Duodenal mucosa (tissue), 2 donors: ENCODE data around the gene PEAK1.
"Not testable (repeated sequence)": the region's sequence is repeated elsewhere in the genome, so short reads cannot be mapped to it uniquely, and the experiment has no call there.

Experiments used
- H3K27ac ChIP-seq: one replicate; pipeline ENCODE4 v1.7.0; 2013; ENCODE audit warnings: low read depth, low read length
- H3K27me3 ChIP-seq, 2 donors: one replicate each; pipeline ENCODE4 v1.7.0; 2013; ENCODE audit warnings: low read length in 2 of 2, control low read depth in 1 of 2; ENCODE audit not compliant: insufficient read depth in 2 of 2, control insufficient read depth in 1 of 2
- H3K36me3 ChIP-seq, 2 donors: one replicate each; pipeline ENCODE4 v1.7.0; 2013; ENCODE audit warnings: low read length in 2 of 2, control low read depth in 1 of 2; ENCODE audit not compliant: insufficient read depth in 2 of 2, control insufficient read depth in 1 of 2
- H3K4me1 ChIP-seq, 2 donors: one replicate each; pipeline ENCODE4 v1.7.0; 2013; ENCODE audit warnings: low read length in 2 of 2, control low read depth in 1 of 2; ENCODE audit not compliant: insufficient read depth in 2 of 2, control insufficient read depth in 1 of 2
- H3K4me3 ChIP-seq, 2 donors: one replicate each; pipeline ENCODE4 v1.7.0; 2013; ENCODE audit warnings: low read length in 2 of 2, low read depth in 1 of 2
- H3K9ac ChIP-seq, 2 donors: one replicate each; pipeline ENCODE4 v1.7.0; 2013; ENCODE audit warnings: low read length in 2 of 2, low read depth in 1 of 2
- H3K9me3 ChIP-seq, 2 donors: one replicate each; pipeline ENCODE4 v1.7.0; 2013; ENCODE audit warnings: low read length in 2 of 2, control low read depth in 1 of 2; ENCODE audit not compliant: control insufficient read depth in 1 of 2

The PEAK1 gene

DNA sequence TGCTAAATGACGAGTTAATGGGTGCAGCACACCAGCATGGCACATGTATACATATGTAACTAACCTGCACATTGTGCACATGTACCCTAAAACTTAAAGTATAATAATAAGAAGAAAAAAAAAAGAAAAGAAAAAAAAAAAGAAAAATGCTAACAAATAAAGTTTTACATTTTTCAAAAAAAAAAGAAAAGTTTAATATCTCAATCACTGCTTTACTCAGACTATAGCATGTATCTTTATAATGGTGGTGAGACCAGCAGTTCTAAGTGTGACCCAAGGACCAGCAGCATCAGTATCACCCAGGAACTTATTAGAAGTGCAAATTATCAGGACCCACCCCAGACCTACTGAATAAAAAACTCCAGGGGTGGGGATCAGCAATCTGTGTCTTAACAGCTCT, 243.8 kb downstream of the PEAK1 start:
- not testable (repeated sequence) for H3K27ac ChIP-seq, H3K4me3 ChIP-seq, H3K27me3 ChIP-seq, H3K9me3 ChIP-seq, H3K36me3 ChIP-seq, H3K9ac ChIP-seq
- H3K4me1 ChIP-seq, result peaks cover 15 to 24% of the 10 kb centered on the region in 2 donors

DNA sequence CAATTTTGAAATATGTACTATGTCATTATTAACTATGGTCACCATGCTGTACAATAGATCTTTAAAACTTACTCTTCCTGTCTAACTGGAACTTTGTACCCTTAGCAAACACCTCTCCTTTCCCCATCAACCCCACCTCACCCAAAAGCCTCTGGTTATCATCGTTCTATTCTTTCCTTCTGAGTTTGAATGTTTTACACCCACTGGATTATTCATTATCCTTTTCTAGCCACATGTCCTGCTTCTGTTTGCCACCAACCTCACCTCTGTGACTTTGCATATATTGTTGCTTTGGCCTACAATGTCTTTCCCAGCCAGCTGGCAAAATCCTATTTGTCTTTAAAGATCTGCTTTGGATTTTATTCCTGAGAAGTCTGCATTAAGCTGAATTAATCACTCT, 246.4 kb downstream of the PEAK1 start:
- Histone ChIP-seq H3K4me3 (no peak overlapping the region), H3K27ac (no peak overlapping the region), H3K36me3 (no peaks in the 10 kb centered on the region), H3K9me3 (no peaks in the 10 kb centered on the region), H3K4me1 (peaks cover 0 to 5% of the 10 kb centered on the region in 2 donors), H3K27me3 (no peaks in the 10 kb centered on the region), H3K9ac (no peak overlapping the region)

DNA sequence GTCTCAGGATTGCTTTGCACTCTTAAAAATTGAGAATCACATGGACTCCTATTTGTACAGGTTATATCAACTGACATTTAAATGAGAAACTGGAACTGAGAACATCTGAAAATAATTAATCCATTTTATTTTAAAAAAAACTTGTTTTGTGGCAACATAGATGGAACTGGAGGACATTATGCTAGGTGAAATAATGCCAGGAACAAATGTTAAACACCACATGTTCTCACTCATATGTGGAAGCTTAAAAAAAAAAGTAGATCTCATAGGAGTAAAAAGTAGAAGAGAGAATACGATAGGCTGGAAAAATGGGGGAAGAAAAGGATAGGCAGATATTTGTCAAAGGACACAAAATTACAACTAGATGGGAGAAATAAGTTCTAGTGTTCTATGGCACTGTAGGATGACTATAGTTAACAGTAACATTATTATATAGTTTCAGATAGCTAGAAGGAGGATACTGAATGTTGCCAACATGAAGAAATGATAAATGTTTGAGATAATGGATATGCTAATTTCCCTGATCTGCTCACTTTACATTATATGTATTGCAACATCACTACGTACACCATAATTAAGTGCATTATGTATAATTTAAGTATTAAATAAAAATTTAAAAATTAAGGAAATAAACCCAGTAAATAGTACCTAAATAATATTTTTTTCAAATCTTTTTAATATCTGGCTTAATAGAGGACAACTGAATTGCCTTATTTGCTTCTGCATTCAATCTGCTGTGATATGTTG, 248.5 kb downstream of the PEAK1 start:
- Histone ChIP-seq H3K9me3 (no peaks in the 10 kb centered on the region), H3K27ac (no peak overlapping the region), H3K27me3 (no peaks in the 10 kb centered on the region), H3K9ac (no peak overlapping the region), H3K36me3 (no peaks in the 10 kb centered on the region), H3K4me3 (no peak overlapping the region), H3K4me1 (no peaks in the 10 kb centered on the region)

DNA sequence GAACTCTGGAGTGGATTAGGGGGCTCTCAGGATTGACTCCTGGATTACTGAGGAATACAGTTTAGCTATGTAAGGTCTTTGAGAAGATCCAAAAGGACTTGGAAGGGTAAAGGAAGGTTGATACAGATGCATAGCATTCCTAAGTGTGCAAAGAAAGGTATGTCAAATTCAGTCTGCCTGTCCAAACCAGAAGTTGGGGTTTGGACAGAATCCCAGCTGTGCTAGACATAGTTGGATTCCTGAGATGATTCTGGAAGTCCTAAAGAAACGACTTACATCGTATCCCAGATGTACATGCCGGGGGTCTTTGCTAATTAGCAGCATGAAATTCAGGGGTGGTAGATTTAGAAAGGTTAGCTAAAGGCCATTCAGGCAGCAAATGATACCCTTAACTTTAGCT, 251.3 kb downstream of the PEAK1 start:
- Histone ChIP-seq H3K4me1 (peaks cover 0 to 11% of the 10 kb centered on the region in 2 donors), H3K36me3 (no peaks in the 10 kb centered on the region), H3K4me3 (no peak overlapping the region), H3K27me3 (no peaks in the 10 kb centered on the region), H3K27ac (no peak overlapping the region), H3K9me3 (no peaks in the 10 kb centered on the region), H3K9ac (no peak overlapping the region)

DNA sequence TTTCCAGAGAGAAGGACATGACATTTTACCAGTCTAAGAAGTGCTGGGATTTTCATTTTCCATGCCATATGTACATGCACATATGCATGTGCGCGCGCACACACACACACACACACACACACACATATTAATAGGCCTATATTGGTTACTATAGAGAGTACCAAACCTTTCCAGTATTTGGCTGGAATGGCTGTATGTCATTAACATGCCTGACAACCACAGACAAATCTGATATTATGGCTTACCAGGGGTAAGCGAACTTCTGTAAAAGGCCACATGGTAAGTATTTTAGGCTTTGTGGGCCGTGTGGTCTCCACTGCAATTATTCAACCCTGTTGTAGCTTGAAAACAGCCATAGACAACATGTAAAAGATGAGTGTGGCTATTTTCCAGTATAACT, 251.8 kb downstream of the PEAK1 start:
- Histone ChIP-seq H3K27me3 (no peaks in the 10 kb centered on the region), H3K4me1 (peaks cover 0 to 13% of the 10 kb centered on the region in 2 donors), H3K4me3 (no peak overlapping the region), H3K9me3 (no peaks in the 10 kb centered on the region), H3K9ac (no peak overlapping the region), H3K27ac (no peak overlapping the region), H3K36me3 (no peaks in the 10 kb centered on the region)

DNA sequence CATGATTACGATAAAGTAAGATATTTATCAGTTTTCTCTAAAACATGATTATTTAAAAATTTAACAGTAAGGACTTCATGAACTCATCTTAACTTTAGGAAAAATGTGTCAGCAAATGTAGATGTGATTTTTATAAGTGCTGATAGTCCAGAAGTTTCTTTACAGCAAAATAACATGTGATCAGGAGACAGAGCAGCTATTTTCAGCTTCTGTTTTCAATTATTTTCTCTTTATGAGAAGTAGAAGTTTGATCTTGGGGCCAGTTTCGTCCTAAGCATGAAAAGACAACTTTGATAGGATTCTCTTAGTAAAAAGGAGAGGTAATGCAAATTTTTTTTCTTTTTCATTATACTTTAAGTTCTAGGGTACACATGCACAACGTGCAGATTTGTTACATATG, 252.5 kb downstream of the PEAK1 start:
- Histone ChIP-seq H3K27me3 (no peaks in the 10 kb centered on the region), H3K36me3 (no peaks in the 10 kb centered on the region), H3K9ac (no peak overlapping the region), H3K4me1 (peaks cover 0 to 16% of the 10 kb centered on the region in 2 donors), H3K4me3 (no peak overlapping the region), H3K27ac (no peak overlapping the region), H3K9me3 (no peaks in the 10 kb centered on the region)

DNA sequence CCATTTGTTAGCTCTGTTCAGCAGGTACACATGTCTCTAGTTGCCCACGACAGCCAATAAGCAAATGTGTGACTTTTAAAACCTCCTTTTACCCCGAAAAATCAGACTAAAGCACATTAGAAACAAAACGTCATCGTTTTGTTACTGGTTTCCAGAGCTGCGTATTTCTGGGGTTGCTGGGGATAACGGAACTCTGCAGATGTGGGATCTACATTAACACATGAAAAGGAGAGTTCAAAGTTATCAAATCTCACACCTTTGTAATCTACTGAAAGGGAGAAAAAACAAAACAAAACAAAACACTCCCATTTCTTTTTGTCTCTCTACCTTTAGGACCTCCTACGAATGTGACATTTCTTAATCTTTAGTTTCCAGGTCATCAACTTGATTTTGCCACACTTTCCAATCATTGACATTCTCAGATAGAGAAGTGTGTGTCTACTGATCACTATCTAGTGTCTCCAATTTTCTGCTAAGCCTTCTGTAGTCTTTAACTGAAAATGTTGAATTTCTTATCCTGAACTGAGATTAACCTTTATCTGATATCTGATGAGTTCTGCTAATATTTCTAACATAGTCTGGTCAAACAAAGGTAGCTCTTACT, 256.0 kb downstream of the PEAK1 start:
- no peak overlapping the region for H3K9ac ChIP-seq
- no peak overlapping the region for H3K4me3 ChIP-seq
- peaks cover 12 to 35% of the 10 kb centered on the region in 2 donors for H3K4me1 ChIP-seq
- no peaks in the 10 kb centered on the region for H3K36me3 ChIP-seq
- no peaks in the 10 kb centered on the region for H3K9me3 ChIP-seq
- H3K27me3 ChIP-seq, result no peaks in the 10 kb centered on the region
- no peak overlapping the region for H3K27ac ChIP-seq

DNA sequence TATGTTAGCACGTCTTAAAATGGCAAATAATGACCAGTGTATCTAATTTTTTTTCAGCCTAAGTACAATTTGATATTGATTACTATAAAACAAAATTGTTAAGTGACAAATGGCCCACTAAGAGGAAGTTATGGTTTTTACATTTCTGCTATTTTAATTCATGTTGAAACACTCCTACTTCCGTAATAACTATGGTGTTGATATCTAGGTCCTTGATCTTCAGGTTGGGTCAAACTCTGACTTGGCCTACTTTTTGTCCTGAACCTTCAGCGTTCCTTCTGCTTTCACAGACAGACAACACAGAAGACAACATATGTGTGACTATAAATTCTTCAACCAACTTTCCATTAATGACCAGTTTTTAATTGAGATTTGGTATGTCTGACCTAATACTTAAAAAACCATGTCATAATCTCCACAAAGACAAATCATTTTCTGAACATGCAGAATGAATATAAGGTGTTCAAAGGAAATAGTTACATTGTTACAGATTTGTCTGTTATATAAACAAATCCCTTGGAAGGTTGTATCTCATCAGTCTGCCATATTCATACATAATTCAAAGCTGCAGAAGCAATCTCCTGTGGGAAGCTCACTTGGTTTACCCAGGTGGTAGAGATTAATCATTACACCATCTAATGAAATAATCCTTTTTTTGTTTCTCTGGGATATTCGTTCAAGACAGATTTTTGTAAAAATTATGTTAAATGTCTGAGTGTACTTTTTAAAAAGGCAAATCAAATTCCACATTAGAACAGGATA, 256.9 kb downstream of the PEAK1 start:
- Histone ChIP-seq H3K27me3 (no peaks in the 10 kb centered on the region), H3K36me3 (peaks cover 0 to 5% of the 10 kb centered on the region in 2 donors), H3K9me3 (no peaks in the 10 kb centered on the region), H3K9ac (no peak overlapping the region), H3K27ac (no peak overlapping the region), H3K4me1 (peaks cover 12 to 42% of the 10 kb centered on the region in 2 donors), H3K4me3 (no peak overlapping the region)

DNA sequence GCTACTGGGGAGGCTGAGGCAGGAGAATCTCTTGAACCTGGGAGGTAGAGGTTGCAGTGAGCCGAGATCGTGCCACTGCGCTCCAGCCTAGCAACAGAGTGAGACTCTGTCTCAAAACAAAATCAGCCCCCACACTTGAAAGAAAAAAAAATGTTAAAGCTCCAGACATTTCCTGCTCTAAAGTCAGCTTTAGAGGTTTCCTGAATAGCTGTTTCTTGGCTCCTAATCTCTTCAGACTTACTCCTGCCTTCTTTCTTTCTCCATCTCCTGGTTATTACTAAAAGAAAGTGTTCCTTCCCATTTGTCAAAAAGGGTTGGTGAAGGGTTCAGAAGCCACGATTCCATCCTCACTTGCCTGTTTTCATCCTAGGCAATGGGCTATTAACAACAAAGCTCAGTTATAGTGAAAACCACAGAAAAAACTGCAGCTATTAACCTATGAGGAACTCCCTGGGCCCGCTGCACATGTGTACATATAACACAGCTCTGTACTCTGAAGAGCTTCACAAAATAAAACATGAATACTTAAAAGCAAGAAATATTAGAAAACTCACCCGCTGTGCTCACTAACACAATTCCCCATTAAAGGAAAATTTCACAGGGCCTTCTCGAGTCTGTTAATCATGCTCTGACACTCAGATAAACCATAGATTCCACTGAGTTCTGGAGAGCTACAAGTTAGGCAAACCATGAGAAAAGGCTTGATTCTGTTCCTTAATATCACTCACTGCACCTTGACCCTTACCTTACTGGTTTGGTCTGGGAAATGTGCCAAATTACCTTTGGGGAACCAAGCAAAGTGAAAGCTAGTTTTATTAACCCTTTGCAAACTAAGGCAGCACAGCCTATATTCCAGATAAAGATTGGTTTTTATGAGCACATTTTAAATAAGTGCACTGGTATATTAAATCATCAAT, 259.1 kb downstream of the PEAK1 start:
- H3K4me3 ChIP-seq, result peak overlapping the region; percentile 64 to 76
- peak overlapping the region; percentile 42 to 44 for H3K9ac ChIP-seq
- H3K4me1 ChIP-seq, result peaks cover 12 to 37% of the 10 kb centered on the region in 2 donors
- H3K36me3 ChIP-seq, result peaks cover 7 to 17% of the 10 kb centered on the region in 2 donors
- no peaks in the 10 kb centered on the region for H3K9me3 ChIP-seq
- peak overlapping the region; percentile 41 for H3K27ac ChIP-seq
- no peaks in the 10 kb centered on the region for H3K27me3 ChIP-seq
